Posterior vena cava (tissue), 2 donors: ENCODE measurements around the gene TNFRSF1A. TPM values are rescaled to one million over a fixed set of nuclear protein-coding genes. Genes with fewer than 3 reads are reported as not detected.

ENCODE experiments used
- total RNA-seq, 2 donors: library from RNA; stranded (reverse); fragmentation: NEBNext Ultra II Directional; extraction: Animal tissue kit (Norgen Biotek cat#: 25700); gene quantifications; one replicate each; pipeline ENCODE4 v1.2.1, GENCODE V29; 2021
- donor health status: DM: yes; HTN: yes; CAD: no.
- donor health status: DM: yes; HTN: yes; CAD: no.

TNFRSF1A gene
- total RNA-seq, 2 donors from 2014 or later = 190 to 194 TPM

Other genes with a start within 250 kb of the TNFRSF1A start
- 100 to 1,000 TPM; 366 to 375 TPM for gene VWF, start 217.4 kb downstream of the TNFRSF1A start, total RNA-seq
- gene CD9, start 141.7 kb downstream of the TNFRSF1A start, total RNA-seq = 100 to 1,000 TPM; 248 to 281 TPM
- gene PLEKHG6, start 31.4 kb downstream of the TNFRSF1A start, total RNA-seq = under 1 TPM in 1 of 2 donors, not detected in 1; 0.51 TPM
- 1 to 10 TPM; 1.9 to 3.3 TPM for gene SCNN1A, start 33.5 kb upstream of the TNFRSF1A start, total RNA-seq
- 10 to 100 TPM; 86.4 to 92.5 TPM for gene LTBR, start 42.1 kb upstream of the TNFRSF1A start, total RNA-seq
- under 1 TPM; 0.42 to 0.43 TPM for gene CD27, start 102.9 kb upstream of the TNFRSF1A start, total RNA-seq
- gene TAPBPL, start 110.0 kb upstream of the TNFRSF1A start, total RNA-seq = 10 to 100 TPM; 15.3 to 20.6 TPM
- gene VAMP1, start 128.6 kb upstream of the TNFRSF1A start, total RNA-seq = 10 to 100 TPM in 1 of 2 donors, 1 to 10 TPM in 1; 6.2 to 11.1 TPM
- 100 to 1,000 TPM in 1 of 2 donors, 10 to 100 TPM in 1; 90.1 to 102 TPM for gene MRPL51, start 151.2 kb upstream of the TNFRSF1A start, total RNA-seq
- 10 to 100 TPM; 14.4 to 16.3 TPM for gene NCAPD2, start 152.0 kb upstream of the TNFRSF1A start, total RNA-seq
- 1,000 to 10,000 TPM; 2,037 to 2,666 TPM for gene GAPDH, start 192.4 kb upstream of the TNFRSF1A start, total RNA-seq
- 10 to 100 TPM; 26.4 to 33.0 TPM for gene IFFO1, start 214.0 kb upstream of the TNFRSF1A start, total RNA-seq
- gene NOP2, start 226.2 kb upstream of the TNFRSF1A start, total RNA-seq = 10 to 100 TPM; 18.6 to 27.1 TPM